ENCODE results near the gene MOSMO. TPM values are rescaled to one million over a fixed set of nuclear protein-coding genes. Genes with fewer than 3 reads are reported as not detected.

Gene MOSMO
- total RNA-seq, 1 experiment from 2014 or later, result 30.1 TPM

GRCh38 chr16:22063888-22064467, 56.1 kb downstream of the MOSMO start:
- intact Hi-C loops (cut with micrococcal nuclease; ENCODE audit: unreplicated experiment), result no loop called here
- no peak overlapping the region for H3K27ac Mint-ChIP-seq (ENCODE audit: unreplicated experiment)
- H3K4me1 Mint-ChIP-seq (ENCODE audit: low read depth, unreplicated experiment), result no peaks in the 10 kb centered on the region
- H3K27me3 Mint-ChIP-seq (ENCODE audit: unreplicated experiment), result no peaks in the 10 kb centered on the region
- H3K36me3 Mint-ChIP-seq (ENCODE audit: insufficient read depth, unreplicated experiment), result no peaks in the 10 kb centered on the region
- no peak for DNase-seq
- no TSS peak for BruUV-seq (replicated peaks)
- no peak overlapping the region for H3K4me3 Mint-ChIP-seq (ENCODE audit: low read depth, unreplicated experiment)
- peaks cover 4% of the 10 kb centered on the region for H3K9me3 Mint-ChIP-seq (ENCODE audit: low read depth, unreplicated experiment)
- CTCF ChIA-PET, result no interaction called here
- no peak for TF ChIP-seq CTCF (IDR thresholded peaks at IDR 0.05; ENCODE audit: unreplicated experiment)

GRCh38 chr16:22065252-22065651, 57.3 kb downstream of the MOSMO start:
- CTCF ChIA-PET, result interaction anchor here (1.4 kb wide), 1 partner anchor 12 kb away, joined by 3 read pairs; no protein-coding TSS in a partner anchor
- Mint-ChIP-seq H3K36me3 (ENCODE audit: insufficient read depth, unreplicated experiment) (no peaks in the 10 kb centered on the region), H3K27me3 (ENCODE audit: unreplicated experiment) (no peaks in the 10 kb centered on the region), H3K9me3 (ENCODE audit: low read depth, unreplicated experiment) (peaks cover 4% of the 10 kb centered on the region), H3K4me1 (ENCODE audit: low read depth, unreplicated experiment) (no peaks in the 10 kb centered on the region), H3K27ac (ENCODE audit: unreplicated experiment) (no peak overlapping the region), H3K4me3 (ENCODE audit: low read depth, unreplicated experiment) (no peak overlapping the region)
- DNase-seq, result no peak
- no peak for TF ChIP-seq CTCF (IDR thresholded peaks at IDR 0.05; ENCODE audit: unreplicated experiment)
- no TSS peak for BruUV-seq (replicated peaks)
- intact Hi-C loops (cut with micrococcal nuclease; ENCODE audit: unreplicated experiment), result no loop called here

GRCh38 chr16:22070361-22071330, 62.7 kb downstream of the MOSMO start:
- CTCF ChIA-PET, result interaction anchor here (0.5 to 2.2 kb wide), 5 partner anchors 28 to 1111 kb away, joined by 4 to 6 read pairs (median 5); no protein-coding TSS in a partner anchor
- intact Hi-C loops (cut with micrococcal nuclease; ENCODE audit: unreplicated experiment), result no loop called here
- Mint-ChIP-seq H3K27me3 (ENCODE audit: unreplicated experiment) (no peaks in the 10 kb centered on the region), H3K4me1 (ENCODE audit: low read depth, unreplicated experiment) (no peaks in the 10 kb centered on the region), H3K36me3 (ENCODE audit: insufficient read depth, unreplicated experiment) (no peaks in the 10 kb centered on the region), H3K4me3 (ENCODE audit: low read depth, unreplicated experiment) (no peak overlapping the region), H3K27ac (ENCODE audit: unreplicated experiment) (no peak overlapping the region), H3K9me3 (ENCODE audit: low read depth, unreplicated experiment) (peaks cover 4% of the 10 kb centered on the region)
- BruUV-seq (replicated peaks), result no TSS peak
- DNase-seq, result no peak
- no peak for TF ChIP-seq CTCF (IDR thresholded peaks at IDR 0.05; ENCODE audit: unreplicated experiment)

- no peaks in the 10 kb centered on the region for H3K27me3 Mint-ChIP-seq (ENCODE audit: unreplicated experiment)
- no peak for DNase-seq
- no TSS peak for BruUV-seq (replicated peaks)
- H3K36me3 Mint-ChIP-seq (ENCODE audit: insufficient read depth, unreplicated experiment), result no peaks in the 10 kb centered on the region
- H3K9me3 Mint-ChIP-seq (ENCODE audit: low read depth, unreplicated experiment), result peaks cover 4% of the 10 kb centered on the region
- intact Hi-C loops (cut with micrococcal nuclease; ENCODE audit: unreplicated experiment), result no loop called here
- H3K27ac Mint-ChIP-seq (ENCODE audit: unreplicated experiment), result no peak overlapping the region
- H3K4me3 Mint-ChIP-seq (ENCODE audit: low read depth, unreplicated experiment), result no peak overlapping the region
- TF ChIP-seq CTCF (IDR thresholded peaks at IDR 0.05; ENCODE audit: unreplicated experiment), result no peak
- H3K4me1 Mint-ChIP-seq (ENCODE audit: low read depth, unreplicated experiment), result no peaks in the 10 kb centered on the region
- CTCF ChIA-PET, result interaction anchor here (0.5 to 2.2 kb wide), 5 partner anchors 28 to 117 kb away, joined by 3 to 6 read pairs (median 5); no protein-coding TSS in a partner anchor
Observed at GRCh38 chr16:22071331-22071910, 63.5 kb downstream of the MOSMO start.

Data from Calu3 (cell line).